Measurements from ENCODE around the gene CHD9NB.

CHD9NB gene

DNA sequence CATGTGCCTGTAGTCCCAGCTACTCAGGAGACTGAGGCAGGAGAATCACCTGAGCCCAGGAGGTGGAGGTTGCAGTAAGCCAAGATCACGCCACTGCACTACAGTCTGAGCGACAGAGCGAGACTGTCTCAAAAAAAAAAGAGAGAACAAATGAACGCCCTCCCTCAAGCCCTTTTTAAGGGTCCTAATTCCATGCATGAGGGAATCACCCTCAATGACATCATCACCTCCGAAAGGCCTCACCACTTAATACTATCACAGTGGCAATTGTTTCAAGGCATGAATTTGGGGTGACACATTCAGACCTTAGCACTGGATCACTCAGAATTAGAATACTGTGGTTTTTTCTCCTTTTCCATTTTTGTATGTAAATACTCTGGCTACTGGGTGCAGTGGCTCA lies 57.8 kb downstream of the CHD9NB start:
- Mint-ChIP-seq H3K4me3 (no peak overlapping the region), H3K4me1 (ENCODE audit: low read depth) (no peaks in the 10 kb centered on the region), H3K9me3 (no peaks in the 10 kb centered on the region), H3K36me3 (ENCODE audit: low read depth) (no peaks in the 10 kb centered on the region), H3K27ac (no peak overlapping the region), H3K27me3 (no peaks in the 10 kb centered on the region)
- intact Hi-C loops (cut with micrococcal nuclease): no loop called here

DNA sequence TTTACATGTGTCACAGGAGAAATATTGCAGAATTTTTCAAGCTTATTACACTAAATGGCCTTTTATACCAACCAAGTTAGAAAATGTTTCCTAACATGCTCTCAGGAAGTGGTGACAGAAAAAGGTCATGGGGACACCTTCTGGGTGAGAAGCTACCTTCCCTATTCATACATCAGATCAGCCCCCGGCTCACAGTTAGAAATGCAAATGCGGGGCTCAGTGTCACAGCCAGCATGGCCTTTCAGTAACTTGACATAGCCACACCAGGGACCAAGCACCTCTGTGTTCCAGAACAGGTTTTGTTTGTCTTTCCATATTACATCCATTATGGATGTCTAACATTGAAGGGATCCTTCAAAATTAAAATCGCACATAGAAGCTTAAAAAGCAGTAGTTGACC lies 59.5 kb downstream of the CHD9NB start:
- H3K36me3 Mint-ChIP-seq (ENCODE audit: low read depth): no peaks in the 10 kb centered on the region
- intact Hi-C loops (cut with micrococcal nuclease): no loop called here
- H3K27ac Mint-ChIP-seq: no peak overlapping the region
- no peaks in the 10 kb centered on the region for H3K4me1 Mint-ChIP-seq (ENCODE audit: low read depth)
- H3K27me3 Mint-ChIP-seq: no peaks in the 10 kb centered on the region
- H3K9me3 Mint-ChIP-seq: no peaks in the 10 kb centered on the region
- H3K4me3 Mint-ChIP-seq: no peak overlapping the region

DNA sequence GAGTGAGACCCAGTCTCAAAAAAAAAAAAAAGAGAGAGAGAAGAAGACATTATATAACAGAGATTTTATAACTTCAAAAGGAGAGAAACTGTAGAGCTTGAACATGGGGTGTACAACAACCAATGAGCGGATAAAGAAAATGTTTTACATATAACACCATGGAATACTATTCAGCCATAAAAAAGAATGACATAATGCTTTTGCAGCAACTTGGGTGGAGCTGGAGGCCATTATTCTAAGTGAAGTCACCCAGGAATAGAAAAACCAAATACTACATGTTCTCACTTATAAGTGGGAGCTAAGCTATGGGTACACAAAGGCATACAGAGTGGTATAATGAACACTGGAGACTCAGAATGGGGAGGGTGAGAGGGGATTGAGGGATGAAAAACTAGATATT lies 61.1 kb downstream of the CHD9NB start:
- intact Hi-C loops (cut with micrococcal nuclease): no loop called here
- H3K4me3 Mint-ChIP-seq: no peak overlapping the region
- H3K27ac Mint-ChIP-seq: no peak overlapping the region
- H3K27me3 Mint-ChIP-seq: no peaks in the 10 kb centered on the region
- no peaks in the 10 kb centered on the region for H3K4me1 Mint-ChIP-seq (ENCODE audit: low read depth)
- H3K36me3 Mint-ChIP-seq (ENCODE audit: low read depth): no peaks in the 10 kb centered on the region
- no peaks in the 10 kb centered on the region for H3K9me3 Mint-ChIP-seq
